HG02938 (cell line): Measurements from ENCODE around the gene HNRNPLL.

Experiments used
- ATAC-seq: cut with Tn5 transposase; IDR thresholded peaks from one replicate; pipeline ENCODE4 v1.9.1; 2021; ENCODE audit warnings: mild to moderate bottlenecking, moderate library complexity; ENCODE audit not compliant: unreplicated experiment

HNRNPLL gene

DNA sequence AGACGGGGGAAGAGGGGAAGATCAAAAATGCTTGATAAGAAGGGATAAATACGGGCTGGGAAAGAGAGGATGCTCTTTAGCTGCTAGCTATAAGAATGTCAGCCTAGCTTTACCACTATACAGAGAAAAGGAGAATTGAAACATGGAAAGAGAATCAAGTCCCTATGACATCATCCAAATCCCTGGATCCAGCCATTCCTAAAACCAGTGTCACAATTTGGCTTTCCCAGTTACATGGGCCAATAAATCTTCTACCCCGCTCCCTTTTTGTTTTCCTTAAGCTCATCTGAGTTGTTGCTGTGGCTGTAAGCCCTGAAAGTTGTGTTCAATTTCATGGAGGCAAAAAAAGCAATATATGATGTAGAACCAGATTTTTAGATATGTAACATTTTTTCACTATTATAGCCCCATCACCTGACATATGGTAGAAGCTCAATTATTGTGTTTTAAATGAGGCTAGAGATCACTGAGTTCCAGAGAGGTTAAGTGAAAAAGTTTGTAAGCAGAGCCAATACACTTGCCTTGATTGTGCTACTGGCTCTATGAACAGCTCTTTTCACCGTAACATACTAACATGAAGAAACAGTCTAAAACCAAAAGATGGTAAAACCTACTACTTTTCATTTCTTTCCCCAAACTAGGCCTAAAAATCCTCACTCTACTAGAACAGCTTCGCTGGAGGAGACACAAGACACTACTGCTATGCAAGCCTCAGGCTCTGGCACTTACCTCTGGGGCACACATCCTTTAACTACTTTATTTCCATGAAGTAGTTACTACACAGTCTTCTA is 4.3 kb downstream of the HNRNPLL start:
- ATAC-seq, result no peak

- ATAC-seq, result no peak
Measured at GRCh38 chr2:38597115-38597514, 5.6 kb downstream of the HNRNPLL start.

GRCh38 chr2:38596229-38596628 is 6.5 kb downstream of the HNRNPLL start:
- no peak for ATAC-seq

DNA sequence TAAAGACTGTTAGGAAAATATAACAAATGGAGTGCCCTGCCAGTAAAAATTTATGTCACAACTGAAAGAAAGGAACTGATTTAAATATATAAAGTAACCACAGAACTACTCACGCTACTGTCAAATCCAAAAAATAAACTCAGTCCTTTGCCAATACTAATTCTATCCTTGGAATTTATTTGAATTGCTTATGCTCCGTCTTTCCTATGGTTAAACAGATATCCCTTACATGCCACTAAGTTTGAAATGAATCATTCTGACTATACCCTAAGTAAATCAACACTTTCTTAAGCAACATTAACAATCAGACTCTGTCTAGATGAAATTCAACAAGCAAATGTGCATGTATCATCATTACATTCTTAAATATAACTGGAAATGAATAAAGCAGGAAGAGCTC is 9.8 kb downstream of the HNRNPLL start:
- ATAC-seq, result no peak

- ATAC-seq, result no peak
Measured at GRCh38 chr2:38591152-38591551, 11.6 kb downstream of the HNRNPLL start.

- ATAC-seq, result no peak
Measured at GRCh38 chr2:38590053-38590452, 12.7 kb downstream of the HNRNPLL start.

DNA sequence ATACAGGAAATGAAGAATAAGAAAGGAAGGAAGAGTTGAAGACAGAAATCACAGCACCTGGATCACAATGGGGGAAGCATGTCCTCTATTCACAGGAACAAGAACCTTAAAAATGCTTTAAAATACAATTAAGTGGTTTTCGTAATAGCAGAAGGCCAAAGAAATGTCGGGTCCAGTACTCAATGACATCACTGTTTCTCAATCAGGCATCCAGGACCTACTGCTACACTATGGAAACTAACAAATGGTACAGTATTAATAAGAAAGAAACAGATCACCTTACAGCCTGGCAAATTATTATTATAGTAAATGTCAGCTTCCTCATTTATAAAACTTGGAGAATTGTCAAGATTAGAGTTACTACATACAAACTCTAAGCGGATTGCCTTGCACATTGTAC is 15.8 kb downstream of the HNRNPLL start:
- no peak for ATAC-seq

DNA sequence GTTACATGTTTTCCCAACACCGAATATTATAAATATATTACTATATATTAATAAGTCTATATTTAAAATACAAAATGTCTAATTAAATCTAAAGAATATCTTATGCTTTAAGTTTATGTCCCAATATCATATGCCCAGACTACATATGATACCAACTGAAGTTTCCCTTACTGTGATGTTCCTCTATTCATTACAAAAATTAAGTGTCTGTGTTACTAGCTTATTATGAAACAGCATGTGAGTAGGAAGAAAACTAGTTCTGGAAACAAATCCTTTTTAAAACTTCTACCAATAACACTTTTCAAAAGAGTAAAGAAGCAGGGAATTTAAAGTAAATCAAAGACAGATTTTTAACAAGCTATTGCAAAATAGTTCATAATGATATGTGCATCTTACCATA is 17.8 kb downstream of the HNRNPLL start:
- no peak for ATAC-seq

DNA sequence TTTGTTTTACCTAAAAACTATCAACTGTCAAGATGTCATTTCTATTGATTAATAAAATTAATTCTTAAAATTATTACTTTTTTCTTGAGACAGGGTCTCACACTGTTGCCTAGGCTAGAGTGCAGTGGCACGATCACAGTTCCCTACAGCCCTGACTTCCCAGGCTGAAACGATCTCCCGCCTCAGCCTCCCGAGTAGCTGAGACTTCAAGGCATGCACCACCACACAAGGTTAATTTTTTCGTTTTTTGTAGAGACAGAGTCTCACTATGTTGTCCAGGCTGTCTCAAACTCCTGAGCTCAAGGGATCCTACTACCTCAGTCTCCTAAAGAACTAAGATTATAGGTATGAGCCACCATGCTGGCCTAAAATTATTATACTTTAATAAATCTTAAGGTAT is 18.7 kb downstream of the HNRNPLL start:
- ATAC-seq, result no peak

- no peak for ATAC-seq
Measured at GRCh38 chr2:38583524-38583923, 19.2 kb downstream of the HNRNPLL start.

DNA sequence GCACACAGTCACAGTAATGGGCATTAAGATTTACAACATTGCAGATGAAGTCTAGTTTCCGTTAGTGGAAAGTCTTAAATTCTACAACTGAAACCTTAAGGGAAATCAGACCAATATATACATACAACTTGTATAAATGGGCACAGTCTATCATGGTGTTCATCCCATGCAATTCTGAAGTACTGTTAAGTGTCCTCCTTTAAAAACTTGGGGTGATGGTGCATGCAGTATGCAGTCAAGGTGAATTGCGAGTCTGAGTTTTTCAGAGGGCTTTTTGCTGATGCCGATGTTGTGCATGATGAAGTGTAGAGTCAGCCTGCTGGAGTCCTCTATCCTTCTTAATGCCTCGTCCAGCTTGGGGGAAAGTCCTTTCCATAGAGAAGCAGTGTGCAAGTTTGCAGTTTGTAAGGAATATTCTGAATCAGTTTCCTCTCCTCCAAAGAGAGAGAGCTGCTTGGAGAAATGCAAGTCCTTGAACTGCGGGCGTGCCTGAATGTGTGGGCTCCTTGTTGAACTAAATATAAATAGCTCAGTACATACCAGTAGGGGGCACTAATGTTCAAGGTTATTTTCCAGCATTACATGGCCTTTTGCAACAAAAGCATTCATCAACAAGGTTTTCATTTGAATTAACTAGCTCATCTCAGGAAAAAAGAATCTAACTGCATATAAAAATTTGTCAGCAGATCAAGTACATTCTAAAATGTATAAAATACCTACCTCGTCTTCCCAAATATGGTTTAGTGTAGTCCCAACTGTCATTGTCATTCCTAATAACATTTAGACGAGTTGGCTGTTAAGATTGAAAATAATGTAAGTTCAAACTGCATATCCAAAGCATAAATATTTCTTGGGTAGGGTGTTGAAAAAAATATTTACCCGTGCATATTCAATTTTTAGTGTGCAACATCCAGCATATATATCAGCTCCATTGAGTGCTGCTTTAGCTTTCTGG is 21.3 kb downstream of the HNRNPLL start:
- ATAC-seq, result peak; percentile 47

GRCh38 chr2:38580115-38580636 is 22.6 kb downstream of the HNRNPLL start:
- no peak for ATAC-seq

DNA sequence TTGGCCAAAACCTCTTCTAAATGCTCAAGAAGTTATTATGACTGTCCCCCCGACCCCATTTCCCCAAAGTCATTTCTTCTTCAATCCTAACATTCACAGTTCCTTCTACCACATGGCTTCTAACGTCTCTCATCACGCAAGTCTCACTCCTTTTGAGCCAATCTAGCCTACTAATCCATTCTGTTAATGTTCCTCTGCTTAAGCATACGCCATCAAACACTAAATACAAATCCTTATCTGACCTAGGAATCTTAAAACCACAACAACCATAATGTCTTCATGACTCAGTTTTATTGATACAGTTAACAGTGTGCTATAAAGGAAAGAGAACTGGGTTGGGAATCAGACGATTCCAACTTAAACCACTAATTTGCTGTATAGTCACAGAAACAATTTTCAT is 23.9 kb downstream of the HNRNPLL start:
- no peak for ATAC-seq

GRCh38 chr2:38574278-38574677 is 28.4 kb downstream of the HNRNPLL start:
- no peak for ATAC-seq

- no peak for ATAC-seq
Measured at GRCh38 chr2:38572167-38572566, 30.6 kb downstream of the HNRNPLL start.

DNA sequence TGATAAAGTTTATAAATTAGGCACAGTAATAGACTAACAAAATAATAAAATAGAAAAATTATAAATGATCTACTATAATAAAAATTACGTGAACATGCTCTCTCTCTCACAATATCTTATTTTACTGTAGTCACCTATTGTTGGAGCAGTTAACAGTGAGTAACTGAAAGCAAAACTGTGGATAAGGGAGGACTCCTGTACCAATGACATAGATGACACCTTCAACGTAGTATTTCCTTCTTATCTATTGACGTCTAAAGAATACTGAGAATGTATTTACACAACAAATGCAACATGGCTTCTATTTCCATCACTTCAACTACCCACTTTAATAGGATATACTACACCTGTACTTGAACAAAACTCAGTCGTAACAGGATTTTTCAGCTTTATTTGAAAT is 31.5 kb downstream of the HNRNPLL start:
- no peak for ATAC-seq

DNA sequence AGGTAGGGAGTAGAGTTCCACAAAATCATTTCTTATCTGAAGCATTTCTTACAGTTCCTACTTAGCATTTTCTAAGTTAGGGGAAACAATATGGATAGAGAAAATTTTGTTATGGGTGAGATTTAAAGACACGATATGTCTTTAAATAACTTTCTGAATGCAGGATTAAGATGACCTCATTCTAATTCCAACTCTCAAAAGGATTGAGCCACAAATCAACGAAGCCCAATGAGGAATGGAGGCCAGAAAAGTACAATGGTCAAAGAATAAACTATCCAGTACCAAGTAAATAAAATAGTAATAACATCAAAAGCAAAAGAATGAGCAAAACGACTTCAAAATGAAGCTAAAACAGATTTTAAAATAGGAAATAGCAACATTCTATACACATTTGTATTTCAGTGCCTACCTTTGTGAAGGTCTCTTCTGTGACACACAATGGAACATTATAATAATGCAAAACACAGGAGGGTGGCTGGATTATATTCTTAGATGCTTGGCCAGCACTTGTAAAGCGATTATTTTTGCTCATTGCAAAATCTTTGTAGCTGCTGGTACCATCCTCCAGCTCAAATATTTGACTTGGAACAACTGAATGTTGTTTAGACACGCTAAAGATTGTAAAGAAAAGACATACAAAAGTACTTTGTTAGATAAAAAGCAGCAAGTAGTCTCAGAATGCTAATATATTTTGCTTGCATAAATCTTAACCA is 33.8 kb downstream of the HNRNPLL start:
- no peak for ATAC-seq

DNA sequence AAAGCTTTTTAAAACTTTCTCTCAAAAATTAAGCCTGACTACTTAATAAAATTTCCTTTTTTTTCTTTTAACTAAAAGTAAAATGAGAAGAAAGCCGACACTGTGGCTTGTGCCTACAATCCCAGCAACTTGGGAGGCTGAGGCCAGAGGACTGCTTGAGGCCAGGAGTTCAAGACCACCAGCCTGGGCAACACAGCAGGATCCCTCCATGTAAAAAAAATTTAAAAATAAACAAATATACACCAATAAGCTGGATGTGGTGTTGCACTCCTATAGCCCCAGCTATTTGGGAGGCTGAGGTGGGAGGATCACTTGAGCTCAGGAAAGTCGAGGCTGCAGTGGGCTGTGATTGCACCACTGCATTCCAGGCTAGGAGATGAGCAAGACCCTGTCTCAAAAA is 37.4 kb downstream of the HNRNPLL start:
- no peak for ATAC-seq

DNA sequence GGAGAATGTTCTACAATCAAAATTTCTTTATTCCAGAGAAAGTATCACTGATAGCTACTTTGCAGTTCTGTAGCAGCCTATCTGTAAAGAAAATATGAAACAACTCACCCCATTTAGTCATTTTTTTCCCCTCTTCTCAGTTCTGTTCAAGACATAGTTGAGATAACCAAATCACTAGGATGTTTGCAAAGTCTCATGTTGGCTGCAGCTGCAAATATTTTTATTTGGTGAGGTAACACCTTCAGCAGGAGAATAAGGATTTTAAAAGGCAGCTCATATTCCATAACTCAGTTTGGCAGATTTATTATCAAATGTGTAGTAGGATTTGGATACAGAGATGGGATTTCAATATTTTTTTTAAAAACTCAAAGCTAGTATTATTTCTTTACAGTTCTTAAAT is 41.0 kb downstream of the HNRNPLL start:
- ATAC-seq, result no peak

GRCh38 chr2:38560092-38560491 is 42.6 kb downstream of the HNRNPLL start:
- no peak for ATAC-seq

DNA sequence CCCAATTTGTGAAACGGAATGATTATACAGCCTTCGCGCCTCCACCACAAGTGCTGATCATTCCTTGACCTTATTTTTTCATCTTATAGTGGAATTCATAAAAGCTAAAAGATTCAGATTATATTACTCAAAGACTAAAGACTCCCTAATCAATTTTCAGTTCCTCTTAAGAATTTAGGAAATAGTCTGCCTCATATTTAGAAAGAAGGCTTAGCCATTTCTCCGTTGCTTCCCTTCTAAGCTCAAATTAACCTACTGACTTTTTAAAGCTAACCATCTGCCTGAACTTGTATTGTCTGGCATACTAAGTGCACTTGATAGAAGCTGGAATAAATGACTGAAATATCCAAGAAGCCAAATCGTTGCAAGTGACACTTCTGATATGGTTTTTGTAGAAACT is 44.7 kb downstream of the HNRNPLL start:
- no peak for ATAC-seq
